GM12892 (cell line): ENCODE results near the gene XYLT1.

Experiments used
- DNase-seq: peaks from one replicate; pipeline ENCODE4 v3.0.0; 2011; ENCODE audit not compliant: insufficient read length
- FAIRE-seq: peaks from 2 replicates; lab custom pipeline; 2011; peaks lifted over from hg19 to GRCh38; lab: Jason Lieb, UNC
- POLR2A ChIP-seq: IDR thresholded peaks from 2 replicates; pipeline ENCODE4 v1.6.1; 2011; ENCODE audit warnings: low read depth, low read length, control low read depth
- POLR2AphosphoS5 ChIP-seq: IDR thresholded peaks from 2 replicates; pipeline ENCODE4 v1.6.1; 2011; ENCODE audit warnings: low read depth, low read length, control low read depth
- TAF1 ChIP-seq: IDR thresholded peaks from 2 replicates; pipeline ENCODE4 v1.6.1; 2011; ENCODE audit warnings: low read depth, mild to moderate bottlenecking, control low read depth, low read length, borderline replicate concordance

Gene XYLT1

GRCh38 chr16:17152311-17152710, 318.4 kb downstream of the XYLT1 start:
- TF ChIP-seq POLR2AphosphoS5 (no peak), POLR2A (no peak), TAF1 (no peak)
- DNase-seq (no peak), FAIRE-seq (no peak)

- no peak for FAIRE-seq
- TF ChIP-seq POLR2AphosphoS5 = no peak
- TF ChIP-seq TAF1 = no peak
- TF ChIP-seq POLR2A = no peak
- no peak for DNase-seq
Observed at GRCh38 chr16:17151335-17151734, 319.4 kb downstream of the XYLT1 start.

- TF ChIP-seq POLR2AphosphoS5 = no peak
- TF ChIP-seq TAF1 = no peak
- TF ChIP-seq POLR2A = no peak
- no peak for FAIRE-seq
- DNase-seq = no peak
Observed at GRCh38 chr16:17149904-17150483, 320.8 kb downstream of the XYLT1 start.

GRCh38 chr16:17147942-17148341, 322.8 kb downstream of the XYLT1 start:
- TF ChIP-seq POLR2A = no peak
- TF ChIP-seq POLR2AphosphoS5 = no peak
- TF ChIP-seq TAF1 = no peak
- DNase-seq (no peak), FAIRE-seq (no peak)

- FAIRE-seq = no peak
- TF ChIP-seq POLR2A (no peak), TAF1 (no peak), POLR2AphosphoS5 (no peak)
- DNase-seq = no peak
Observed at GRCh38 chr16:17145029-17145428, 325.7 kb downstream of the XYLT1 start.

- TF ChIP-seq TAF1 (no peak), POLR2A (no peak), POLR2AphosphoS5 (no peak)
- FAIRE-seq (no peak), DNase-seq (no peak)
Observed at GRCh38 chr16:17144431-17144830, 326.3 kb downstream of the XYLT1 start.

- DNase-seq (no peak), FAIRE-seq (no peak)
- no peak for TF ChIP-seq POLR2AphosphoS5
- TF ChIP-seq POLR2A = no peak
- TF ChIP-seq TAF1 = no peak
Observed at GRCh38 chr16:17143546-17144419, 327.0 kb downstream of the XYLT1 start.

GRCh38 chr16:17138801-17139200, 332.0 kb downstream of the XYLT1 start:
- FAIRE-seq = no peak
- TF ChIP-seq TAF1 (no peak), POLR2A (no peak)

GRCh38 chr16:17135439-17135838, 335.3 kb downstream of the XYLT1 start:
- TF ChIP-seq TAF1 = no peak
- no peak for TF ChIP-seq POLR2AphosphoS5
- no peak for TF ChIP-seq POLR2A
- DNase-seq = no peak
- FAIRE-seq = no peak

More at GRCh38 chr16:17138801-17139200, 332.0 kb downstream of the XYLT1 start:
- DNase-seq = no peak

GRCh38 chr16:17134586-17134985, 336.2 kb downstream of the XYLT1 start:
- peak; percentile 82 for FAIRE-seq
- TF ChIP-seq TAF1 = no peak
- peak; percentile 68 for DNase-seq

- no peak for DNase-seq
- no peak for TF ChIP-seq TAF1
- TF ChIP-seq POLR2AphosphoS5 = no peak
- no peak for TF ChIP-seq POLR2A
- FAIRE-seq = no peak
Observed at GRCh38 chr16:17133851-17134250, 336.9 kb downstream of the XYLT1 start.

GRCh38 chr16:17131351-17131750, 339.4 kb downstream of the XYLT1 start:
- no peak for TF ChIP-seq TAF1
- TF ChIP-seq POLR2A = no peak
- TF ChIP-seq POLR2AphosphoS5 = no peak
- DNase-seq = no peak
- no peak for FAIRE-seq
